GM10248 (cell line): Measurements from ENCODE around the gene EFEMP2.

Experiments used
- CTCF ChIA-PET: fragments of 300-600 bp; sonication (Branson Sonifier 250); formaldehyde crosslinking; extraction: SDS; loops from one replicate; lab custom pipeline; 2021; ENCODE audit warnings: antibody characterized with exemption; lab: Yijun Ruan, JAX
- POLR2A ChIA-PET: fragments of 350-650 bp; sonication (Branson Sonifier 250); formaldehyde crosslinking; extraction: SDS; loops from one replicate; lab custom pipeline; 2020; ENCODE audit warnings: antibody characterized with exemption; lab: Yijun Ruan, JAX
- DNase-seq: peaks from one replicate; pipeline ENCODE4 v3.0.0; 2012; ENCODE audit errors: extremely low spot score
- TF ChIP-seq, protein P1 (sequence below): IDR thresholded peaks from 2 replicates; pipeline ENCODE4 v1.5.1; 2012; ENCODE audit warnings: mild to moderate bottlenecking, low read depth; ENCODE audit errors: extremely low read depth, missing control alignments, control extremely low read depth

The EFEMP2 gene

DNA sequence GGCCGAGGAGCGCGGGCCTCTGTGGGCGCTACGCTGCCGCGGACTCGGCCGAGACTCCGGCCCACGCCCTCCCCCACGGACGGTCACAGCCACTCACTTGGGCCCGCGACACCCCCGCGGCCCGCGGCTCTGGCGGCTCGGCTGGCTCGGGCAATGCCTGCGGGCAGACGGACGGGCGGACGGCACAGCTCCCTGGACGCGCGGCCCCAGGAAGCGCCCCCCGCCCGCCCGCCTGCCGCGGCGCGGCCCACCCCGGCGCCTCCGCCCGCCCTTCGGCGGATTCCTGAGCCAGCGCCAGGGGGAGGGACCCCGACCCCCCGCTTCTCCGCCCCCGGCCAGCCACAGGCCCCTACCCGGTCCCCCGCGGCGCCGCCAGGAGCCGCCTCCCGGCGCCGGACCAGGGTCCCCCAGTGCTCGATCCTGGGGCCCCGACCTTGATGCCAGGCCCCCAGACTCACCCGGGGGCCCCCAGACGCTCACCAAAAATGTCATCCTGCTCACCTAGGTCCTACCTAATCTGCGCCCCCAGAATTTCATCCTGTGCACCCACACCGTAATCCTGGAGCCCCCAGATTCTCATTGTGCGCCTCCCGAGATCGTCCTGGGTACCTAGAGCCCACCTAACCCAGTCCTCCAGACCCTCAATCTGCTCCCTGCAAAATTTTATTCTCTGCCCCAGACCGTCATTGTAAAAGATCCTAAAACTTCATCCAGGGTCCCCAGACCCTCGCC lies at the start of gene EFEMP2:
EFEMP2 (minus strand) TSS at position 215 of the 732 bp plus-strand sequence. CDS start 446 bp downstream, outside the sequence.
- no peak for DNase-seq
- POLR2A ChIA-PET, result no interaction called here
- TF ChIP-seq, protein P1, sequence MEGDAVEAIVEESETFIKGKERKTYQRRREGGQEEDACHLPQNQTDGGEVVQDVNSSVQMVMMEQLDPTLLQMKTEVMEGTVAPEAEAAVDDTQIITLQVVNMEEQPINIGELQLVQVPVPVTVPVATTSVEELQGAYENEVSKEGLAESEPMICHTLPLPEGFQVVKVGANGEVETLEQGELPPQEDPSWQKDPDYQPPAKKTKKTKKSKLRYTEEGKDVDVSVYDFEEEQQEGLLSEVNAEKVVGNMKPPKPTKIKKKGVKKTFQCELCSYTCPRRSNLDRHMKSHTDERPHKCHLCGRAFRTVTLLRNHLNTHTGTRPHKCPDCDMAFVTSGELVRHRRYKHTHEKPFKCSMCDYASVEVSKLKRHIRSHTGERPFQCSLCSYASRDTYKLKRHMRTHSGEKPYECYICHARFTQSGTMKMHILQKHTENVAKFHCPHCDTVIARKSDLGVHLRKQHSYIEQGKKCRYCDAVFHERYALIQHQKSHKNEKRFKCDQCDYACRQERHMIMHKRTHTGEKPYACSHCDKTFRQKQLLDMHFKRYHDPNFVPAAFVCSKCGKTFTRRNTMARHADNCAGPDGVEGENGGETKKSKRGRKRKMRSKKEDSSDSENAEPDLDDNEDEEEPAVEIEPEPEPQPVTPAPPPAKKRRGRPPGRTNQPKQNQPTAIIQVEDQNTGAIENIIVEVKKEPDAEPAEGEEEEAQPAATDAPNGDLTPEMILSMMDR, result no peak
- CTCF ChIA-PET, result interaction anchor here (1.5 to 17.2 kb wide), 4 partner anchors 12 to 150 kb away, joined by 5 to 535 read pairs (median 72); partner anchors contain the start of genes CCDC85B, CFL1, CTSW and FIBP

DNA sequence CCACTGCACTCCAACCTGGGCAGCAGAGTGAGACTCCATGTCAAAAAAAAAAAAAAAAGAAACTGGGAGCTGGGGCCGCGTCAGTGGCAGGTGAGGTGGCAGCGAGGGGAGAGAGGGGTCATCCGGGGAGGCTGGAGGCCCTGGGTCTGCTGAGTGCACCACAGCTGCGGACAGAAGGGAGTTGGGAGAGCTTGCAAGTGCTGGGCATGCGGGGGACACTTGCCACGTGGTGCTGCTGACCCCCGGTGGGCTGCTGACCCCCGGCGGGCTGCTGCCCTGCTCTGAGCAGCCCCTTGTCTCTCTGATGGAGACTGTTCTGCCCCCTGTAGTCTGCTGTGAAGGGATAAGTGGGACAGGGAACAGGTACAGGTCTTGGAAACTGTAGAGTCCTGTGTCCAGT lies 49.3 kb upstream of the EFEMP2 start:
- POLR2A ChIA-PET, result interaction anchor here (1.1 kb wide), 1 partner anchor 31 kb away, joined by 3 read pairs; the partner anchor contains the start of gene CCDC85B
- TF ChIP-seq, protein P1, result no peak
- CTCF ChIA-PET, result interaction anchor here (0.9 to 3.5 kb wide), 4 partner anchors 14 to 249 kb away, joined by 3 to 12 read pairs (median 4); partner anchors contain the start of gene FIBP

DNA sequence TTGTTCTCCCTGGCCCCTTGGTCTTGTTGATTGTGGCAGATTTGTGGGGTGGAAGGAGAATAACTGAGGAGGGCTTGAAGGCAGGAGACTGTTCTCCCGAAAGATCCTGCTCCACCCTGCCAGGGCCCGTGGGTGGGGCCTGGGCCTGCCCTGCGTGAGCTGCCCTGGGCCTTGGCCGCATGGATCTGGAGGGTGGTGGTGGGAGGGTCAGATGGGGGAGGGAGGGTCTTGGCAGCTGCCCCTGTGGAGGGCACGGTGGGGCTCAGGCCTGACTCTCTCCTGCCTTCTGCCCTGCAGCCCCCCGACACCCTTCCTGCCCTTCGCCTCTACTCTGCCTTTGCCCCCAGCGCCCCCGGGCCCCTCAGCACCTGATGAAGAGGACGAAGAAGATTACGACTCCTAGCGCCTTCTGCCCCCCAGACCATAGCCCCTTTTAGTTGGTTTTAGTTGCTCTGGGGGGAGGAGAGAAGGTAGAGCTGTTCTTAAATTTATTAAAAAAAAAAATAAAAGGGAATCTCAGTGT lies 48.5 kb upstream of the EFEMP2 start:
- DNase-seq, result no peak
- ChIA-PET POLR2A (interaction anchor here (1.1 kb wide), 1 partner anchor 31 kb away, joined by 3 read pairs; the partner anchor contains the start of gene CCDC85B), CTCF (interaction anchor here (0.9 to 3.5 kb wide), 4 partner anchors 13 to 248 kb away, joined by 3 to 12 read pairs (median 4); partner anchors contain the start of gene FIBP)
- TF ChIP-seq, protein P1, result no peak

More for the DNA sequence above, 49.3 kb upstream of the EFEMP2 start:
- DNase-seq, result no peak

DNA sequence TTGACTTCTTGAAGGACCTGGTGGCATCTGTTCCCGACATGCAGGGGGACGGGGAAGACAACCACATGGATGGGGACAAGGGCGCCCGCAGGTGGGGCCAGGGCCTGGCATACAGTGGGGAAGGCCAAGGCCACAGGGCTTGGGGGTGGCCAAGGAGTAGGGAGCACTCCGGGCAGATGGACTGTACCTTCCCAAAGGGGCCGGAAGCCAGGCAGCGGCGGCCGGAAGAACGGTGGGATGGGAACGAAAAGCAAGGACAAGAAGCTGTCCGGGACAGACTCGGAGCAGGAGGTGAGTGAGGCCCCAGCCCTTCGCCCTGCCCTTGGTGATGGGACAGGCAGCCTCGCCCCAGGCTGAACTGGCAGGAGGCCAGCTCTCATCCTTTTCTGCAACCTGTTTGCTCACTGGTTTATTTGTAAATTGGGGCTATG lies 47.8 kb upstream of the EFEMP2 start:
- ChIA-PET CTCF (interaction anchor here (0.6 to 1.4 kb wide), 2 partner anchors 32 to 102 kb away, joined by 3 read pairs; partner anchors contain the start of gene FIBP), POLR2A (no interaction called here)
- TF ChIP-seq, protein P1, result no peak
- no peak for DNase-seq

DNA sequence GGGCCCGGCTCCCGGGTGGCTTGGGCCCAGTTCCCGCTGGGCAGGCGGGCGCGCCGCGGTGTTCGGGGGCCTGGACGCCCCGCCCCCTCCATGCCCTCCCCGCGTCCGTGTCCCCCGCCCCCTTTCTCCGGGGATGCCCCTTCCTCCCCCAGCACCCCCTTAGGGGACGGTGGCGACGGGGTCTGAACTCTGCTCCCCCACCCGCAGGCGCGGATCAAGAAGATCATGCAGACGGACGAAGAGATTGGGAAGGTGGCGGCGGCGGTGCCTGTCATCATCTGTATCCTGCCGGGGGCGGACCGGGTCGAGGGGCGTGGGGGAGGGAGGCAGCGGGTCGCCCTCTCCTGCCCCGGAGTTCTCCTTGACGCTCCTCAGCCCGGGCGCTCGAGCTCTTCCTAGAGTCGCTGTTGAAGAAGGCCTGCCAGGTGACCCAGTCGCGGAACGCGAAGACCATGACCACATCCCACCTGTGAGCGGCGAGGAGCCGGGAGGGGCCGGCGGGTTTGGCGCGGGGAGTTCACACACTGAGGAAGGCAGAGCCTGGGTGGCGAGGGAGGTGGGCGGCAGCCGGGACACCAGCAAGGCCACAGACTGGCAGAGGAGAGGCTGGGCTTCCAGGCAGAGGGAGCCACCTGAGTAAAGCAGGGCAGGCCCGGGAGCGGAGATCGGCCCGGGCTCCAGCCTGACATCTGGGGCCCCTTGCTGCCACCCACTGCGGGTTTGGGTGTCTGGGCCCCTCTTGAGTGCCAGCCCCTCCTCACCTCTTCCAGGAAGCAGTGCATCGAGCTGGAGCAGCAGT lies 47.2 kb upstream of the EFEMP2 start:
- TF ChIP-seq, protein P1, result no peak
- DNase-seq, result peak; percentile 74
- CTCF ChIA-PET, result interaction anchor here (0.6 to 1.4 kb wide), 2 partner anchors 32 to 103 kb away, joined by 3 read pairs; partner anchors contain the start of gene FIBP
- POLR2A ChIA-PET, result no interaction called here
